CD4-positive, alpha-beta T cell (primary cell): Measurements from ENCODE around the gene IFFO2. TPM values are rescaled to one million over a fixed set of nuclear protein-coding genes. Genes with fewer than 3 reads are reported as not detected.

Experiments
- ATAC-seq: fragments of 200-7000 bp; cut with Tn5 transposase; one replicate; pipeline ENCODE4 v1.10.0; 2022; ENCODE audit warnings: mild to moderate bottlenecking; ENCODE audit not compliant: poor library complexity
- CTCF ChIA-PET: fragments of 350-600 bp; sonication (Branson Sonifier 250); formaldehyde crosslinking; loops from one replicate; lab custom pipeline; 2021; ENCODE audit warnings: antibody characterized with exemption, inconsistent platforms; lab: Charles Lee
- POLR2A ChIA-PET: fragments of 350-600 bp; sonication (Branson Sonifier 250); formaldehyde crosslinking; loops from one replicate; lab custom pipeline; 2021; ENCODE audit warnings: antibody characterized with exemption, inconsistent platforms; lab: Charles Lee
- DNase-seq, 14 experiments: peaks; one replicate each; pipeline ENCODE4 v3.0.0-alpha.2; 2013 to 2020; ENCODE audit warnings: mixed read lengths in 2 of 14
- H3K27ac ChIP-seq, 2 donors: one replicate each; pipeline versions ENCODE4 v1.5.1 to v1.7.0; 2013; ENCODE audit warnings: low read length in 2 of 2, low read depth in 1 of 2, mild to moderate bottlenecking in 1 of 2
- H3K27me3 ChIP-seq, 2 experiments: 1 replicate in 1 of 2; 2 replicates in 1 of 2; pipeline versions ENCODE4 v1.6.1 to v1.7.0; 2013; ENCODE audit warnings: low read length in 2 of 2, control low read depth in 1 of 2, mild to moderate bottlenecking in 1 of 2, moderate library complexity in 1 of 2; ENCODE audit not compliant: insufficient read depth in 2 of 2, control insufficient read depth in 1 of 2
- H3K36me3 ChIP-seq: one replicate; pipeline ENCODE4 v1.6.1; 2013; ENCODE audit warnings: low read length, control low read depth; ENCODE audit not compliant: insufficient read depth
- H3K4me1 ChIP-seq: one replicate; pipeline ENCODE4 v1.6.1; 2013; ENCODE audit warnings: low read length, control low read depth; ENCODE audit not compliant: insufficient read depth
- H3K4me3 ChIP-seq: one replicate; pipeline ENCODE4 v1.5.1; 2013; ENCODE audit warnings: mild to moderate bottlenecking, low read length, moderate library complexity
- H3K9me3 ChIP-seq, 2 experiments: 1 replicate in 1 of 2; 2 replicates in 1 of 2; pipeline versions ENCODE4 v1.6.1 to v1.7.0; 2013; ENCODE audit warnings: low read length in 2 of 2, mild to moderate bottlenecking in 2 of 2, control low read depth in 1 of 2, moderate library complexity in 1 of 2; ENCODE audit not compliant: control insufficient read depth in 1 of 2, insufficient read depth in 1 of 2
- H3K27ac Mint-ChIP-seq: one replicate; pipeline ENCODE4 v1.8.0; 2020; ENCODE audit warnings: mixed read lengths
- H3K27me3 Mint-ChIP-seq: one replicate; pipeline ENCODE4 v1.8.0; 2021; ENCODE audit warnings: mixed read lengths
- H3K36me3 Mint-ChIP-seq: one replicate; pipeline ENCODE4 v1.8.0; 2021; ENCODE audit warnings: low read depth, mixed read lengths
- H3K4me1 Mint-ChIP-seq: one replicate; pipeline ENCODE4 v1.8.0; 2021; ENCODE audit warnings: low read depth, mixed read lengths
- H3K4me3 Mint-ChIP-seq: one replicate; pipeline ENCODE4 v1.8.0; 2020; ENCODE audit warnings: mild to moderate bottlenecking, mixed read lengths
- H3K9me3 Mint-ChIP-seq: one replicate; pipeline ENCODE4 v1.8.0; 2020; ENCODE audit warnings: mixed read lengths
- CTCF ChIP-seq: fragments of 200-600 bp; IDR thresholded peaks from one replicate; pipeline ENCODE4 v1.8.0; 2022; ENCODE audit warnings: antibody characterized with exemption, mild to moderate bottlenecking
- intact Hi-C, 2 experiments: fragments of 100-400 bp; cut with DNase I in 1 of 2; cut with micrococcal nuclease in 1 of 2; formaldehyde crosslinking; loops; one replicate each; pipeline versions ENCODE4 v1.15.1 to v1.9.0; 2023 to 2025; cut with DNase I, micrococcal nuclease
- total RNA-seq, 174 experiments: library from RNA in 2 of 174; stranded (reverse) in 2 of 174; gene quantifications; one replicate each; pipeline ENCODE4 v1.2.3 and lab custom pipeline; 2021 to 2026

The IFFO2 gene
- total RNA-seq, 2 experiments from 2014 or later: 106 to 112 TPM

DNA sequence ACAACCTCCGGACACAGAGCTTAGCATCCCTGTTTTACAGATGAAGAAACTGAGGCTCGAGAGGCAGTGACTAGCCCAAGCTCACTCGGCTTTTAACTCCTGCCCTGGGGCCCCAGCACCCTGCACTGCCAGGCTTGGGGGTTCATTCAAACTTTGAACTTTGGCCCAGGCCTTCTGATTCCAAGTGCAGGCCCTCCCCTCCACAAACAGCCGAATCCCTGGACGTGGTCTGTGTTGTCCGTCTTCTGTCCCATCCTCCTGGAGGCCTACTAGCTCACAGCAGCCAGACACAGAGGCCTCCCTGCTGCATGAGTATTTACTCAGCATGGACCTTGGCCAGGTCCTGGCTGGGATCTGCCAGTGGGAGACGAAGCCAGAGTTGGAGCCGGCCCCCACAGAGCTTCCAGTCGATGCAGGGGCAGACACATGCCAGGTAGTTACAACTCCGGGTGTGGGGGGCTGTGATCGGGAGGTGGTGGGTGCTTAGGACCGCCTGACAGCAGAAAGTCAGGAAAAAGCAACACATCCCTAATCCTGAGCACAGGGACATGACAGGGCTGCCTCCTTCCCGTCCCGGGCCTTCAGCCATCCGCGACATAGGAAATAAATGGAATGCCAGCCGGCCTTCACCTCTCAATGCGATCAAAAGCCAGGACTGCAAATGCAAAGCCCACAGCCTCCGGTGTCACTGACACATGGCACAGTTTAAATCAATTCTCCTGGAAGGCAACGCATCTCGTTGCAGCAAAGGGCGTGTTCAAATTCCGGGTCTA lies 7.4 kb downstream of the IFFO2 start:
- Histone ChIP-seq H3K4me3 (peak overlapping the region; percentile 50), H3K27ac (peak overlapping the region; percentile 95), H3K36me3 (peaks cover 4% of the 10 kb centered on the region), H3K9me3 (no peaks in the 10 kb centered on the region), H3K4me1 (peaks cover 100% of the 10 kb centered on the region), H3K27me3 (no peaks in the 10 kb centered on the region)
- H3K36me3 Mint-ChIP-seq: peaks cover 18% of the 10 kb centered on the region
- CTCF ChIA-PET: interaction anchor here (1.1 kb wide), 1 partner anchor 36 kb away, joined by 9 read pairs; no protein-coding TSS in a partner anchor
- TF ChIP-seq CTCF: peak; percentile 1
- no peak for DNase-seq
- peaks cover 97% of the 10 kb centered on the region for H3K4me1 Mint-ChIP-seq
- no peak for ATAC-seq
- no peaks in the 10 kb centered on the region for H3K27me3 Mint-ChIP-seq
- H3K9me3 Mint-ChIP-seq: no peaks in the 10 kb centered on the region
- peak overlapping the region; percentile 99 for H3K4me3 Mint-ChIP-seq
- H3K27ac Mint-ChIP-seq: peak overlapping the region; percentile 99
- POLR2A ChIA-PET: interaction anchor here (0.6 to 5.5 kb wide), 8 partner anchors 8 to 126 kb away, joined by 3 to 100 read pairs (median 4); partner anchors contain the start of gene IFFO2
- intact Hi-C loops: loop anchor here (1.0 to 2.0 kb wide), 3 partner anchors 7 to 23 kb away; partner anchors contain the start of gene IFFO2 (in 1 of the 2)

- ATAC-seq: peak; percentile 65
- Histone ChIP-seq H3K36me3 (peaks cover 11% of the 10 kb centered on the region), H3K9me3 (no peaks in the 10 kb centered on the region), H3K4me1 (peaks cover 100% of the 10 kb centered on the region), H3K27ac (peak overlapping the region; percentile 95), H3K4me3 (peak overlapping the region; percentile 50), H3K27me3 (no peaks in the 10 kb centered on the region)
- H3K27ac Mint-ChIP-seq: peak overlapping the region; percentile 99
- no peaks in the 10 kb centered on the region for H3K9me3 Mint-ChIP-seq
- CTCF ChIA-PET: interaction anchor here (1.1 kb wide), 1 partner anchor 35 kb away, joined by 9 read pairs; no protein-coding TSS in a partner anchor
- peak overlapping the region; percentile 99 for H3K4me3 Mint-ChIP-seq
- intact Hi-C loops: loop anchor here (1.0 to 2.0 kb wide), 3 partner anchors 8 to 22 kb away; partner anchors contain the start of gene IFFO2 (in 1 of the 2)
- DNase-seq: peak; percentile 48 to 91 (median 58)
- no peaks in the 10 kb centered on the region for H3K27me3 Mint-ChIP-seq
- TF ChIP-seq CTCF: peak; percentile 9
- peaks cover 14% of the 10 kb centered on the region for H3K36me3 Mint-ChIP-seq
- peaks cover 97% of the 10 kb centered on the region for H3K4me1 Mint-ChIP-seq
- POLR2A ChIA-PET: interaction anchor here (0.6 to 5.5 kb wide), 8 partner anchors 9 to 127 kb away, joined by 3 to 100 read pairs (median 4); partner anchors contain the start of gene IFFO2
These were observed 8.2 kb downstream of the IFFO2 start for GRCh38 chr1:18948048-18948912.

DNA sequence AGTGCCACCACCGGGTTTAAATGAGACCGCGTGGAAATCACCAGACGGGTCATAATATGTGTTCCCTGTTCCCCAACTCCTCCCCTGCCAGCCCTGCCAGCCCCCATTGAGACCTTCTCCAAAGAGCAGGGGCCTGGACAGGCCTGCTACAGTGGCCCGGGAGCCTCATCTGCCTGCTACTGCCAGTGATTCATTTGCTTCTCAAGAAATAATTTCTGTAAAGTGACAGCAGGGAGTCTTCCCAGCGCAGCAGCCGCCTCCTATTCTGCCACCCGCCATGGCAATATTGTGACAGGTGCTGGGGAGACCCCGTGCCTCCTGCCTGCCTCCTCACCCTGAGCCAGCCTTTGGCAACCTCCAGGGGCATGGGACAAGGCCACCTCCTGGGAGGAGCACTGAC lies 8.9 kb downstream of the IFFO2 start:
- intact Hi-C loops: no loop called here
- peaks cover 12% of the 10 kb centered on the region for H3K36me3 Mint-ChIP-seq
- Histone ChIP-seq H3K27me3 (no peaks in the 10 kb centered on the region), H3K4me1 (peaks cover 100% of the 10 kb centered on the region), H3K9me3 (no peaks in the 10 kb centered on the region), H3K27ac (peak overlapping the region; percentile 95), H3K36me3 (peaks cover 11% of the 10 kb centered on the region), H3K4me3 (peak overlapping the region; percentile 50)
- POLR2A ChIA-PET: interaction anchor here (1.5 to 5.5 kb wide), 3 partner anchors 10 to 20 kb away, joined by 9 to 100 read pairs (median 40); partner anchors contain the start of gene IFFO2
- peak overlapping the region; percentile 99 for H3K4me3 Mint-ChIP-seq
- H3K4me1 Mint-ChIP-seq: peaks cover 95% of the 10 kb centered on the region
- TF ChIP-seq CTCF: no peak
- DNase-seq (no peak), ATAC-seq (no peak)
- H3K27me3 Mint-ChIP-seq: no peaks in the 10 kb centered on the region
- no peaks in the 10 kb centered on the region for H3K9me3 Mint-ChIP-seq
- CTCF ChIA-PET: interaction anchor here (1.9 kb wide), 1 partner anchor 35 kb away, joined by 8 read pairs; no protein-coding TSS in a partner anchor
- H3K27ac Mint-ChIP-seq: peak overlapping the region; percentile 99
